ENCODE results near the gene SOX5. TPM values are rescaled to one million over a fixed set of nuclear protein-coding genes. Genes with fewer than 3 reads are reported as not detected.

Gene SOX5
- total and polyA plus RNA-seq, 2 experiments from 2014 or later: 14.8 to 26.4 TPM

DNA sequence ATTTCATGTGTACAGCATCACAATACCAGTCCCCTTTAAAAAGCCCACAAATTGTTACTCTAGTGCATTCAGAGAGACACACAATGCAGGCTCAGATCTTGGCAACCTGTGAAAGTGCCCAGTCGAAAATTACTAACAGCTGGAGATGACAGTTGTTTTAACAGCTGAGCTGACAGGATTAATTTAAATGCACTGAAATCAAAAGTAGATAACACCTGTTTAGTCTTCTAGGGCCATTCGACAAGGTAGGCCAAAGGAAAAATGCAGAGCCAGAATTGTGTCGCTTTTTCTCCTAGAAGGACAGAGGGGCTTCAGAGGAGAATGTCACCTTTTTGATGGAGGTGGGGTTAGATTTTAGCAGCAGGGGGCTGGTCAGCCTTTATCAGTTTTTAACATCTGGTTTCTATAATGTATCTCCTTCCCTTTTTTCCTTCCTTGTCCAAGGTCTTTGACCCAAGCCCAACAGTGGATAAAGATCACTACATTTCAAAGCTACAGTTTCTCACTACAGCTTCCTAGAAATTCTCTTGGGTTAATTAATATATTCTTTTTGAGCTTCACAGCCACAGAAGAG is 139.1 kb downstream of the SOX5 start:
- WGBS (ENCODE audit: low lambda C conversion rate, missing lambda C conversion rate): 45% methylated on average over 3 of the region's 3 CpGs
- no peak overlapping the region for H3K4me2 ChIP-seq
- H3K79me2 ChIP-seq: no peaks in the 10 kb centered on the region
- no peak for DNase-seq (ENCODE audit: low spot score)
- no peak overlapping the region for H3K4me3 ChIP-seq
- H3K9me2 ChIP-seq (replicated peaks; ENCODE audit: insufficient read depth): no peaks in the 10 kb centered on the region
- H2AFZ ChIP-seq: no peak overlapping the region
- no peak overlapping the region for H3K27ac ChIP-seq
- H3K4me1 ChIP-seq (ENCODE audit: insufficient read depth): no peaks in the 10 kb centered on the region
- no peaks in the 10 kb centered on the region for H3K27me3 ChIP-seq
- TF ChIP-seq, protein P1, sequence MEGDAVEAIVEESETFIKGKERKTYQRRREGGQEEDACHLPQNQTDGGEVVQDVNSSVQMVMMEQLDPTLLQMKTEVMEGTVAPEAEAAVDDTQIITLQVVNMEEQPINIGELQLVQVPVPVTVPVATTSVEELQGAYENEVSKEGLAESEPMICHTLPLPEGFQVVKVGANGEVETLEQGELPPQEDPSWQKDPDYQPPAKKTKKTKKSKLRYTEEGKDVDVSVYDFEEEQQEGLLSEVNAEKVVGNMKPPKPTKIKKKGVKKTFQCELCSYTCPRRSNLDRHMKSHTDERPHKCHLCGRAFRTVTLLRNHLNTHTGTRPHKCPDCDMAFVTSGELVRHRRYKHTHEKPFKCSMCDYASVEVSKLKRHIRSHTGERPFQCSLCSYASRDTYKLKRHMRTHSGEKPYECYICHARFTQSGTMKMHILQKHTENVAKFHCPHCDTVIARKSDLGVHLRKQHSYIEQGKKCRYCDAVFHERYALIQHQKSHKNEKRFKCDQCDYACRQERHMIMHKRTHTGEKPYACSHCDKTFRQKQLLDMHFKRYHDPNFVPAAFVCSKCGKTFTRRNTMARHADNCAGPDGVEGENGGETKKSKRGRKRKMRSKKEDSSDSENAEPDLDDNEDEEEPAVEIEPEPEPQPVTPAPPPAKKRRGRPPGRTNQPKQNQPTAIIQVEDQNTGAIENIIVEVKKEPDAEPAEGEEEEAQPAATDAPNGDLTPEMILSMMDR (IDR thresholded peaks at IDR 0.05; ENCODE audit: poor library complexity): no peak
- no peak for TF ChIP-seq EZH2 (IDR thresholded peaks at IDR 0.05; ENCODE audit: borderline replicate concordance)
- H3K36me3 ChIP-seq (replicated peaks; ENCODE audit: insufficient read depth, low read depth): no peaks in the 10 kb centered on the region
- H3K9me3 ChIP-seq (ENCODE audit: low read depth): no peaks in the 10 kb centered on the region
- no peaks in the 10 kb centered on the region for H4K20me1 ChIP-seq (ENCODE audit: insufficient read depth, poor library complexity, severe bottlenecking)

DNA sequence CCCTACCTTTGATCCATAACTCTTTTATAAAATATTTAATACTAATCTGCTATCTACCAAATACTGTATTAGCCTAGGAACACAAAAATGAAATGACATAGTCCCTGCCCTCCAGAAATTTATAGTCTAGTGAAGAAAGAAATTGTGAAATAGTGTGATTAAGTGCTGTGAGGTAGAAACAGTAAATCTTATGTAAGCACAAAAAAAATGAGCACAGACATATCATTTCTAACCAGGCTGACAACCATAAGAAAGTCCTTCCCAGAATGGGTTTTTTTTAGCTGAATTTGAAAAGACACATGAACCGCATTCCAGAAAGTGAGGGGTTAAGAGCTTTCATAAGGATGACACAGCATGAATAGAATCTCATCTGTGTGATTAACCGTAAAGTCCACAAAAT is 145.9 kb downstream of the SOX5 start:
- H3K9me2 ChIP-seq (replicated peaks; ENCODE audit: insufficient read depth): no peaks in the 10 kb centered on the region
- no peaks in the 10 kb centered on the region for H3K9me3 ChIP-seq (ENCODE audit: low read depth)
- no peaks in the 10 kb centered on the region for H3K36me3 ChIP-seq (replicated peaks; ENCODE audit: insufficient read depth, low read depth)
- TF ChIP-seq, protein P1 (IDR thresholded peaks at IDR 0.05; ENCODE audit: poor library complexity): no peak
- TF ChIP-seq EZH2 (IDR thresholded peaks at IDR 0.05; ENCODE audit: borderline replicate concordance): no peak
- no peak overlapping the region for H3K4me2 ChIP-seq
- H3K79me2 ChIP-seq: no peaks in the 10 kb centered on the region
- no peak overlapping the region for H3K4me3 ChIP-seq
- 75% methylated on average over 2 of the region's 2 CpGs for WGBS (ENCODE audit: low lambda C conversion rate, missing lambda C conversion rate)
- H3K27me3 ChIP-seq: no peaks in the 10 kb centered on the region
- H3K27ac ChIP-seq: no peak overlapping the region
- no peak for DNase-seq (ENCODE audit: low spot score)
- no peak overlapping the region for H2AFZ ChIP-seq
- H4K20me1 ChIP-seq (ENCODE audit: insufficient read depth, poor library complexity, severe bottlenecking): no peaks in the 10 kb centered on the region
- H3K4me1 ChIP-seq (ENCODE audit: insufficient read depth): no peaks in the 10 kb centered on the region

DNA sequence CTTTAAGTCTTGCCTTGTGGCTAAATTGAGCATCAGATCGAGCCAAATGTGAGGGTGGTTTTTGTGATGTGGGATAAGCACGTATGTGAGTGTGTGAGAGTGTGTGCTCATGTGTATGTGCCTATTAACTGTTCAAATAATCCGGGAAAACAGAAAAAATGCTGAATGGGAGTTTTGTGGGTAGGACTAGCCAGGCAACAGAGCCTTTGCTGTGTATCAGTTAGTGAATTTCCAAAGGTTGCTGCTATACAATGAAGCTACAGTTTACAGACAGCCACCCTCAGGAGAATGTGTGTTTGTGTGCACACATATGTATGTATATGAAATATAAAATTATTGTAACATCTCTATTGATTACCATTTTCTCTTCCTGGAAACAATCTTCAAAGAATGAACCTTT is 154.0 kb downstream of the SOX5 start:
- 85% methylated on average over 3 of the region's 3 CpGs for WGBS (ENCODE audit: low lambda C conversion rate, missing lambda C conversion rate)
- Histone ChIP-seq H3K27me3 (no peaks in the 10 kb centered on the region), H2AFZ (no peak overlapping the region), H3K4me2 (no peak overlapping the region), H3K36me3 (replicated peaks; ENCODE audit: insufficient read depth, low read depth) (no peaks in the 10 kb centered on the region), H3K79me2 (no peaks in the 10 kb centered on the region), H3K9me3 (ENCODE audit: low read depth) (no peaks in the 10 kb centered on the region), H3K9me2 (replicated peaks; ENCODE audit: insufficient read depth) (no peaks in the 10 kb centered on the region), H3K4me3 (no peak overlapping the region), H3K27ac (no peak overlapping the region), H4K20me1 (ENCODE audit: insufficient read depth, poor library complexity, severe bottlenecking) (no peaks in the 10 kb centered on the region), H3K4me1 (ENCODE audit: insufficient read depth) (no peaks in the 10 kb centered on the region)
- no peak for DNase-seq (ENCODE audit: low spot score)
- TF ChIP-seq EZH2phosphoT487 (IDR thresholded peaks at IDR 0.05; ENCODE audit: low read depth, severe bottlenecking, unreplicated experiment) (no peak), EZH2 (IDR thresholded peaks at IDR 0.05; ENCODE audit: borderline replicate concordance) (no peak)
- TF ChIP-seq, protein P1 (IDR thresholded peaks at IDR 0.05; ENCODE audit: poor library complexity): no peak

DNA sequence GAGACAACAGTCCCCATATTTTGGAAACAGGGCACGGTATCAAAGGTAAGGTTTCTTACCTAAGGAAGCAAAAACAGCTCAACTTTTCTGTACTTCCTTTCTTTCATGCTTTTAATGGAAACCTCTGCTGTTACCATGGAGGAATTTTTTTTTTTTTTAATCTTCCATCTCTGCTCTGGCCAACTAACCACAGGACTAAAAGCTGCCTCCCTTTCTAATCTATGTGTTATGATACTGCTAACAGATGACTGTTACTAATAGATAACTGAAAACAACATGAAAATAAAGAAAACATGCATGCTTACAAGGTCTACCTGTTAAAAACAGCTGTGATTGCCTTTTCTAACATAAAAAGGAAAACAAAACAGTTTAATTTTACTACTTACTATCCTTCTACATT is 168.4 kb downstream of the SOX5 start:
- Histone ChIP-seq H3K27me3 (no peaks in the 10 kb centered on the region), H4K20me1 (ENCODE audit: insufficient read depth, poor library complexity, severe bottlenecking) (no peaks in the 10 kb centered on the region), H2AFZ (no peak overlapping the region), H3K79me2 (no peaks in the 10 kb centered on the region), H3K9me2 (replicated peaks; ENCODE audit: insufficient read depth) (no peaks in the 10 kb centered on the region), H3K27ac (no peak overlapping the region), H3K4me1 (ENCODE audit: insufficient read depth) (no peaks in the 10 kb centered on the region), H3K4me3 (no peak overlapping the region), H3K4me2 (no peak overlapping the region), H3K36me3 (replicated peaks; ENCODE audit: insufficient read depth, low read depth) (no peaks in the 10 kb centered on the region), H3K9me3 (ENCODE audit: low read depth) (no peaks in the 10 kb centered on the region)
- no peak for TF ChIP-seq EZH2phosphoT487 (IDR thresholded peaks at IDR 0.05; ENCODE audit: low read depth, severe bottlenecking, unreplicated experiment)
- TF ChIP-seq EZH2 (IDR thresholded peaks at IDR 0.05; ENCODE audit: borderline replicate concordance): no peak
- TF ChIP-seq, protein P1 (IDR thresholded peaks at IDR 0.05; ENCODE audit: poor library complexity): no peak
- no peak for DNase-seq (ENCODE audit: low spot score)
- 94% methylated on average over 1 of the region's 1 CpG for WGBS (ENCODE audit: low lambda C conversion rate, missing lambda C conversion rate)

All from hepatocyte (in vitro differentiated cells).